Hepatic stellate cell (primary cell): Measurements from ENCODE around the gene CEACAM8.
"Not testable (repeated sequence)": the region's sequence is repeated elsewhere in the genome, so short reads cannot be mapped to it uniquely, and the experiment has no call there.

Experiments
- DNase-seq: peaks from one replicate; pipeline ENCODE4 v3.0.0; 2011; ENCODE audit warnings: low spot score

Gene CEACAM8

GRCh38 chr19:42571116-42571515, 23.6 kb downstream of the CEACAM8 start:
- DNase-seq, result no peak

GRCh38 chr19:42569193-42569592, 25.5 kb downstream of the CEACAM8 start:
- no peak for DNase-seq

GRCh38 chr19:42568006-42568405, 26.7 kb downstream of the CEACAM8 start:
- no peak for DNase-seq

- no peak for DNase-seq
Observed at GRCh38 chr19:42567567-42567966, 27.2 kb downstream of the CEACAM8 start.

GRCh38 chr19:42563352-42564210, 31.1 kb downstream of the CEACAM8 start:
- peak; percentile 60 for DNase-seq

- DNase-seq, result no peak
Observed at GRCh38 chr19:42561512-42561911, 33.2 kb downstream of the CEACAM8 start.

- no peak for DNase-seq
Observed at GRCh38 chr19:42560731-42561130, 34.0 kb downstream of the CEACAM8 start.

GRCh38 chr19:42558450-42559150, 36.1 kb downstream of the CEACAM8 start:
- no peak for DNase-seq

GRCh38 chr19:42557386-42557871, 37.3 kb downstream of the CEACAM8 start:
- DNase-seq, result not testable (repeated sequence)

- DNase-seq, result no peak
Observed at GRCh38 chr19:42555801-42556200, 38.9 kb downstream of the CEACAM8 start.

GRCh38 chr19:42555317-42555716, 39.4 kb downstream of the CEACAM8 start:
- DNase-seq, result no peak

GRCh38 chr19:42554046-42554575, 40.6 kb downstream of the CEACAM8 start:
- DNase-seq, result no peak

GRCh38 chr19:42553292-42554045, 41.3 kb downstream of the CEACAM8 start:
- peak; percentile 62 for DNase-seq

GRCh38 chr19:42552086-42553065, 42.3 kb downstream of the CEACAM8 start:
- no peak for DNase-seq

GRCh38 chr19:42550521-42550920, 44.2 kb downstream of the CEACAM8 start:
- not testable (repeated sequence) for DNase-seq

- DNase-seq, result not testable (repeated sequence)
Observed at GRCh38 chr19:42549067-42549466, 45.7 kb downstream of the CEACAM8 start.

- DNase-seq, result no peak
Observed at GRCh38 chr19:42548552-42548951, 46.2 kb downstream of the CEACAM8 start.

GRCh38 chr19:42547929-42548328, 46.8 kb downstream of the CEACAM8 start:
- no peak for DNase-seq

GRCh38 chr19:42546831-42547500, 47.8 kb downstream of the CEACAM8 start:
- no peak for DNase-seq

GRCh38 chr19:42544146-42544545, 50.6 kb downstream of the CEACAM8 start:
- no peak for DNase-seq
